Parathyroid adenoma (tissue), 2 donors: ENCODE data around the gene SKA1.

Experiments
- H2AFZ ChIP-seq: fragments of 300-600 bp; sonication (generic); one replicate; pipeline ENCODE4 v1.7.0; 2017; ENCODE audit warnings: antibody characterized with exemption, mild to moderate bottlenecking
- H3K27ac ChIP-seq: fragments of 300-600 bp; sonication (generic); one replicate; pipeline ENCODE4 v1.7.0; 2017
- H3K27me3 ChIP-seq: fragments of 300-600 bp; sonication (generic); one replicate; pipeline ENCODE4 v1.7.0; 2017; ENCODE audit warnings: low read length; ENCODE audit not compliant: control insufficient read depth, insufficient read depth
- H3K36me3 ChIP-seq: fragments of 300-600 bp; sonication (generic); one replicate; pipeline ENCODE4 v1.7.0; 2017; ENCODE audit warnings: low read length; ENCODE audit not compliant: control insufficient read depth, insufficient read depth
- H3K4me1 ChIP-seq: fragments of 300-600 bp; sonication (generic); one replicate; pipeline ENCODE4 v1.7.0; 2017; ENCODE audit warnings: control low read depth
- H3K4me2 ChIP-seq: fragments of 300-600 bp; sonication (generic); one replicate; pipeline ENCODE4 v1.7.0; 2017; ENCODE audit warnings: low read length
- H3K4me3 ChIP-seq: fragments of 300-600 bp; sonication (generic); one replicate; pipeline ENCODE4 v1.7.0; 2017; ENCODE audit warnings: low read depth, low read length
- H3K79me2 ChIP-seq: fragments of 300-600 bp; sonication (generic); one replicate; pipeline ENCODE4 v1.7.0; 2017; ENCODE audit warnings: control low read depth
- H3K9ac ChIP-seq: fragments of 300-600 bp; sonication (generic); one replicate; pipeline ENCODE4 v1.7.0; 2017; ENCODE audit warnings: mild to moderate bottlenecking
- H3K9me3 ChIP-seq: fragments of 300-600 bp; sonication (generic); one replicate; pipeline ENCODE4 v1.7.0; 2017; ENCODE audit warnings: low read length; ENCODE audit not compliant: control insufficient read depth
- CTCF ChIP-seq: fragments of 300-600 bp; sonication (generic); IDR thresholded peaks from one replicate; pipeline ENCODE4 v1.7.0; 2017; ENCODE audit warnings: antibody characterized with exemption, mild to moderate bottlenecking
- donor health status: primary hyperparathyroidism.

SKA1 gene

GRCh38 chr18:50356036-50356945, 18.6 kb upstream of the SKA1 start:
- TF ChIP-seq CTCF = peak; percentile 31
- Histone ChIP-seq H3K27me3 (no peaks in the 10 kb centered on the region), H3K9me3 (no peaks in the 10 kb centered on the region), H3K4me3 (no peak overlapping the region), H3K27ac (peak overlapping the region; percentile 47), H3K36me3 (no peaks in the 10 kb centered on the region), H3K4me2 (no peak overlapping the region), H2AFZ (peak overlapping the region; percentile 74), H3K4me1 (peaks cover 12% of the 10 kb centered on the region), H3K79me2 (no peaks in the 10 kb centered on the region), H3K9ac (no peak overlapping the region)

GRCh38 chr18:50358844-50359243, 16.0 kb upstream of the SKA1 start:
- H3K4me2 ChIP-seq = no peak overlapping the region
- H3K4me1 ChIP-seq = peaks cover 12% of the 10 kb centered on the region
- H3K27ac ChIP-seq = no peak overlapping the region
- no peak overlapping the region for H3K9ac ChIP-seq
- H3K4me3 ChIP-seq = no peak overlapping the region
- H3K36me3 ChIP-seq = no peaks in the 10 kb centered on the region
- no peak overlapping the region for H2AFZ ChIP-seq
- no peaks in the 10 kb centered on the region for H3K79me2 ChIP-seq
- no peak for TF ChIP-seq CTCF
- no peaks in the 10 kb centered on the region for H3K9me3 ChIP-seq
- H3K27me3 ChIP-seq = no peaks in the 10 kb centered on the region

- H3K27ac ChIP-seq = no peak overlapping the region
- H2AFZ ChIP-seq = no peak overlapping the region
- TF ChIP-seq CTCF = no peak
- no peaks in the 10 kb centered on the region for H3K36me3 ChIP-seq
- no peaks in the 10 kb centered on the region for H3K9me3 ChIP-seq
- H3K4me3 ChIP-seq = no peak overlapping the region
- H3K4me1 ChIP-seq = peaks cover 12% of the 10 kb centered on the region
- no peak overlapping the region for H3K9ac ChIP-seq
- H3K4me2 ChIP-seq = no peak overlapping the region
- no peaks in the 10 kb centered on the region for H3K79me2 ChIP-seq
- H3K27me3 ChIP-seq = no peaks in the 10 kb centered on the region
Measured at GRCh38 chr18:50359806-50360205, 15.0 kb upstream of the SKA1 start.

DNA sequence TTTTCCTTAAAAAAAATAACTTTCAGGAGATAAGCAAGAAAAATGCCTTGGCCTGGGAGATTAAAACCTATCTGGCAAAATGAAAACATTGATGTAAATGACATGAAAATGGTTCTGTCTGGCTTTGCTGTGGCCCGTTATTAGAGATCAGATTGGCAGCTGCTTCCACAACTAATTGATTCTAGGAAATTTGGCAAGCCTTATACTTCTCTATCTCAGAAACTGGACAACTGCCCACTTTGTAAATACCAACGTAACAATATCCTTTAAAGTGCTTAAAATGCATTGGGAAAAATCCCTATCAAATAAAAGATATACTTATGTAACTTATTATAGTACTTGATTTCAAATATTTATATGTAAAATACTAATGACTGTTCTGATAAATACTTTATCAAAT, 14.2 kb upstream of the SKA1 start:
- H3K9me3 ChIP-seq = no peaks in the 10 kb centered on the region
- H3K4me2 ChIP-seq = no peak overlapping the region
- H3K27me3 ChIP-seq = no peaks in the 10 kb centered on the region
- no peaks in the 10 kb centered on the region for H3K79me2 ChIP-seq
- no peak overlapping the region for H3K27ac ChIP-seq
- H3K9ac ChIP-seq = no peak overlapping the region
- H3K36me3 ChIP-seq = no peaks in the 10 kb centered on the region
- H3K4me1 ChIP-seq = peaks cover 12% of the 10 kb centered on the region
- no peak overlapping the region for H3K4me3 ChIP-seq
- TF ChIP-seq CTCF = no peak
- no peak overlapping the region for H2AFZ ChIP-seq

DNA sequence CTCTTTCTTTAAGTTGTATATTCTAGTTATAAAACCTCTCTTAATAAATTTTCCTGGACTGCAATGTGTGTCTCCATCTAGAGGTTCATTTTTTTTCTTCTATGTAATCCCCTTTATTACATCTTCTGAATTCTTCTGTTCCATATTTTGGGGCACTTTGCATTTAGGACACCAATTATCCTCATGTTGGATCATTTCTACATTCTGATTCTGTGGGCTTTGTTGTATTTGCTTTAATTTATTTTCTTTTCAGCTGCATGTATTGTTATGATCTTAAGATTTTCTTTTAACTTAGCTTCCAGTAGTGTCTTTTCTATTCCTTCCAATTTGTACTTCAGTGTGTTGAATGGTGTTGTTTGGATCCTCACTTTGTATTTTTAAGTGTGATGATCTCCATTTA, 5.2 kb upstream of the SKA1 start:
- Histone ChIP-seq H2AFZ (no peak overlapping the region), H3K9me3 (no peaks in the 10 kb centered on the region), H3K79me2 (no peaks in the 10 kb centered on the region), H3K9ac (no peak overlapping the region), H3K36me3 (peaks cover 2% of the 10 kb centered on the region), H3K4me2 (no peak overlapping the region), H3K27ac (no peak overlapping the region), H3K4me1 (no peaks in the 10 kb centered on the region), H3K4me3 (no peak overlapping the region), H3K27me3 (no peaks in the 10 kb centered on the region)
- TF ChIP-seq CTCF = no peak
